Natural killer cell (primary cell): ENCODE measurements around the gene RAPGEF4. TPM values are rescaled to one million over a fixed set of nuclear protein-coding genes. Genes with fewer than 3 reads are reported as not detected.

ENCODE experiments used
- ATAC-seq, 3 donors: fragments of 150-1000 bp in 2 of 3; fragments of 200-7000 bp in 1 of 3; cut with Tn5 transposase; 1 replicate in 1 of 3; 2 replicates in 2 of 3; pipeline ENCODE4 v1.10.0; 2021; ENCODE audit warnings: mild to moderate bottlenecking in 2 of 3, moderate library complexity in 2 of 3
- DNase-seq, 2 donors: peaks; one replicate each; pipeline versions ENCODE4 v3.0.0 to v3.0.0-alpha.2; 2013 to 2021; ENCODE audit warnings: mixed read lengths in 1 of 2
- H3K27ac ChIP-seq: one replicate; pipeline ENCODE4 v1.5.1; 2013; ENCODE audit warnings: mild to moderate bottlenecking, low read length
- H3K27me3 ChIP-seq: one replicate; pipeline ENCODE4 v1.6.1; 2013; ENCODE audit warnings: low read length; ENCODE audit not compliant: control insufficient read depth, insufficient read depth
- H3K36me3 ChIP-seq: one replicate; pipeline ENCODE4 v1.6.1; 2013; ENCODE audit warnings: low read length; ENCODE audit not compliant: control insufficient read depth, insufficient read depth
- H3K4me1 ChIP-seq: one replicate; pipeline ENCODE4 v1.6.1; 2013; ENCODE audit warnings: low read length; ENCODE audit not compliant: control insufficient read depth, insufficient read depth
- H3K4me3 ChIP-seq: one replicate; pipeline ENCODE4 v1.5.1; 2013; ENCODE audit warnings: low read length
- H3K9me3 ChIP-seq: one replicate; pipeline ENCODE4 v1.6.1; 2013; ENCODE audit warnings: low read length; ENCODE audit not compliant: control insufficient read depth, insufficient read depth
- H3K27ac Mint-ChIP-seq, 2 donors: one replicate each; pipeline ENCODE4 v1.8.0; 2022; ENCODE audit warnings: mild to moderate bottlenecking in 2 of 2, mixed read lengths in 2 of 2, moderate library complexity in 1 of 2
- H3K27me3 Mint-ChIP-seq, 2 donors: one replicate each; pipeline ENCODE4 v1.8.0; 2022; ENCODE audit warnings: low read depth in 2 of 2, mixed read lengths in 2 of 2
- H3K36me3 Mint-ChIP-seq: one replicate; pipeline ENCODE4 v1.8.0; 2022; ENCODE audit warnings: mixed read lengths
- H3K4me1 Mint-ChIP-seq, 2 donors: one replicate each; pipeline ENCODE4 v1.8.0; 2022; ENCODE audit warnings: mixed read lengths in 2 of 2
- H3K4me3 Mint-ChIP-seq: one replicate; pipeline ENCODE4 v1.8.0; 2022; ENCODE audit warnings: mild to moderate bottlenecking, moderate library complexity, mixed read lengths
- H3K9me3 Mint-ChIP-seq, 2 donors: one replicate each; pipeline ENCODE4 v1.8.0; 2022; ENCODE audit warnings: mixed read lengths in 2 of 2
- CTCF ChIP-seq: fragments of 200-600 bp; IDR thresholded peaks from one replicate; pipeline ENCODE4 v1.8.0; 2022; ENCODE audit warnings: antibody characterized with exemption
- WGBS: methylation state at CpG from one replicate; pipeline ENCODE4 v1.1.7; 2013; ENCODE audit warnings: missing lambda C conversion rate; ENCODE audit not compliant: insufficient coverage; 5-methylcytosine and 5-hydroxymethylcytosine counted together
- intact Hi-C: fragments of 100-400 bp; cut with micrococcal nuclease; formaldehyde crosslinking; loops from one replicate; pipeline ENCODE4 v1.14.2; 2022
- total RNA-seq, 4 donors: library from RNA; stranded (reverse); fragments of 120-200 nt in 1 of 4; gene quantifications; one replicate each; pipeline versions ENCODE4 v1.2.3 to v1.2.4, GENCODE V29; 2013 to 2022

The RAPGEF4 gene
- total RNA-seq, 3 donors from 2014 or later (not counting 1 experiment from before 2014, with no cell fraction given): 0.50 TPM; not detected in 2

DNA sequence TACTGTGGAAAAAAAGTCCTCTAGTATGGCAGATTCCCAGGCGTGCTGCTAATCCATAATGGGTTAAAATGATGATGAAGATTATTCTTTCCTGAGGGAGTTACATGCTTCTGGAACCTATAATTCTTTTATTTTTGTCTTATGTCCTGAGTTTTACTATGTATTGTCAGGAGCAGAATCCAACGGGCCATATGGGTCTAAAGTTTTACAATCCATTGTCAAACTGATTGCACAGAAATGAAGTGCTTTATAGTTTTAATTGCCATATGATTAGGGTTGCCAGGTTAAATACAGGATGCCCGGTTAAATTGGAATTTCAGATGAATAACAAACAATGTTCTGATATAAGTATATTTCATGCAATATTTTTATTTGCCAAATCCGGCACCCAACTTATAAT is 239.1 kb downstream of the RAPGEF4 start:
- H3K4me3 ChIP-seq: no peak overlapping the region
- no peak for TF ChIP-seq CTCF
- H3K36me3 ChIP-seq: no peaks in the 10 kb centered on the region
- no peaks in the 10 kb centered on the region for H3K9me3 ChIP-seq
- no peaks in the 10 kb centered on the region for H3K9me3 Mint-ChIP-seq
- no peak overlapping the region for H3K27ac ChIP-seq
- intact Hi-C loops: no loop called here
- H3K27me3 ChIP-seq: no peaks in the 10 kb centered on the region
- DNase-seq (no peak), ATAC-seq (no peak)
- peaks cover 12 to 60% of the 10 kb centered on the region in 2 donors for H3K27me3 Mint-ChIP-seq
- WGBS: 91% methylated on average over 2 of the region's 4 CpGs
- peaks cover 3% of the 10 kb centered on the region for H3K4me1 ChIP-seq
- no peak overlapping the region for H3K27ac Mint-ChIP-seq
- no peaks in the 10 kb centered on the region for H3K4me1 Mint-ChIP-seq
- no peaks in the 10 kb centered on the region for H3K36me3 Mint-ChIP-seq
- no peak overlapping the region for H3K4me3 Mint-ChIP-seq

- Histone ChIP-seq H3K27ac (no peak overlapping the region), H3K27me3 (no peaks in the 10 kb centered on the region), H3K9me3 (no peaks in the 10 kb centered on the region), H3K4me3 (no peak overlapping the region), H3K4me1 (peaks cover 3% of the 10 kb centered on the region), H3K36me3 (no peaks in the 10 kb centered on the region)
- Mint-ChIP-seq H3K27ac (no peak overlapping the region), H3K27me3 (peaks cover 14 to 49% of the 10 kb centered on the region in 2 donors), H3K36me3 (no peaks in the 10 kb centered on the region), H3K9me3 (no peaks in the 10 kb centered on the region), H3K4me1 (no peaks in the 10 kb centered on the region), H3K4me3 (no peak overlapping the region)
- TF ChIP-seq CTCF: no peak
- 49% methylated on average over 3 of the region's 4 CpGs for WGBS
- no peak for ATAC-seq
- no peak for DNase-seq
- intact Hi-C loops: no loop called here
These were observed 240.5 kb downstream of the RAPGEF4 start for GRCh38 chr2:172976116-172976515.

DNA sequence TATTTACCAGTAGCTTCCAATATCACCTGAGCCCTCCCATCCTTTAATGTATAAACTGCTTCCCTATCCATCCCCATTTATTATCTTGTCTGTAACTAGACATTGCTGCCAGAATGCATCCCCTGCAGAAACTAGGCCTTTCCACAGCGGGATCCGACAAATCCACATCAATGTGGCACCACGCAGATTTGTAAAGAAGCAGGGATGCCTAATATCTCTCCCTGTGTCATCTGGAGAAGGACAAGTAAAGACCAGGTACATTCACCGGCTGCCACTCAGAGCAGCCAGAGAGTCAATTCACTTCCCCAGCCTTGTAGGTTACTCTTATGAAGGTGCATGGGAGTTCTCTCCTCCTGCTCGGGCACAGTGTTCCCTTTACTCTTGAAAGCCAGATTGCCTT is 241.2 kb downstream of the RAPGEF4 start:
- WGBS: 89% methylated on average over 5 of the region's 5 CpGs
- intact Hi-C loops: no loop called here
- no peak for ATAC-seq

More for the DNA sequence above, 241.2 kb downstream of the RAPGEF4 start:
- H3K27me3 ChIP-seq: no peaks in the 10 kb centered on the region
- peaks cover 13 to 47% of the 10 kb centered on the region in 2 donors for H3K27me3 Mint-ChIP-seq
- H3K4me3 Mint-ChIP-seq: no peak overlapping the region
- no peak for DNase-seq
- TF ChIP-seq CTCF: no peak
- H3K36me3 ChIP-seq: no peaks in the 10 kb centered on the region
- no peaks in the 10 kb centered on the region for H3K9me3 ChIP-seq
- H3K4me1 Mint-ChIP-seq: no peaks in the 10 kb centered on the region
- H3K27ac Mint-ChIP-seq: no peak overlapping the region
- no peak overlapping the region for H3K27ac ChIP-seq
- no peaks in the 10 kb centered on the region for H3K36me3 Mint-ChIP-seq
- no peaks in the 10 kb centered on the region for H3K9me3 Mint-ChIP-seq
- no peak overlapping the region for H3K4me3 ChIP-seq
- H3K4me1 ChIP-seq: peaks cover 3% of the 10 kb centered on the region
